Measurements from ENCODE around the gene KLHL24.
"Not testable (repeated sequence)": the region's sequence is repeated elsewhere in the genome, so short reads cannot be mapped to it uniquely, and the experiment has no call there.

KLHL24 gene

DNA sequence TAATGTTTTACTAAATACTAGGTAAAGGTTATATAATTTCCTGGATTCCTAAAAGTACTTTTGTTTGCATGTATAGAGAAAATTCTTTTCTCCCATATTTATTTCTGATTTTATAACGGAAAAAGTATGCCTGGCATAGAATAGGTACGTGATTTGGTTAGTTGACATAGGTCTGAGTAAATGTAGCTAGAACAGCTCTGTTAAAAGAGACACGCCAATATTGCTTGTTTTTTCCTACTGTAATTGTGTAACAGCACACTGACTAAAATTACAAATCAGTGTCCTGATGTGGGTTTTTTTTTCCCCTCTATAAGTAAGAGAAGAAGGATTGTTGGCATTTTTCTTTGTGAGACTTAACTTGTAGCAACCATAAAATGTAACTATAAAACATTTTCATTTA lies 26.7 kb downstream of the KLHL24 start:
- no peak overlapping the region for H3K4me3 ChIP-seq (ENCODE audit: low read depth, low read length)
- no peak for DNase-seq (ENCODE audit: low read depth, low spot score)
- CTCF ChIA-PET: no interaction called here
- POLR2A ChIA-PET: no interaction called here
- TF ChIP-seq CTCF (IDR thresholded peaks at IDR 0.05; ENCODE audit: insufficient read depth, low read length, missing control alignments): no peak

GRCh38 chr3:183664913-183665381 lies 29.5 kb downstream of the KLHL24 start:
- no peak overlapping the region for H3K4me3 ChIP-seq (ENCODE audit: low read depth, low read length)
- TF ChIP-seq CTCF (IDR thresholded peaks at IDR 0.05; ENCODE audit: insufficient read depth, low read length, missing control alignments): no peak
- CTCF ChIA-PET: no interaction called here
- peak; percentile 93 for DNase-seq (ENCODE audit: low read depth, low spot score)
- POLR2A ChIA-PET: interaction anchor here (0.6 kb wide), 1 partner anchor 31 kb away, joined by 3 read pairs; no protein-coding TSS in a partner anchor

GRCh38 chr3:183680061-183680460 lies 44.6 kb downstream of the KLHL24 start:
- no peak for TF ChIP-seq CTCF (IDR thresholded peaks at IDR 0.05; ENCODE audit: insufficient read depth, low read length, missing control alignments)
- no peak for DNase-seq (ENCODE audit: low read depth, low spot score)
- ChIA-PET POLR2A (no interaction called here), CTCF (interaction anchor here (1.1 kb wide), 1 partner anchor 12 kb away, joined by 3 read pairs; no protein-coding TSS in a partner anchor)
- H3K4me3 ChIP-seq (ENCODE audit: low read depth, low read length): no peak overlapping the region

DNA sequence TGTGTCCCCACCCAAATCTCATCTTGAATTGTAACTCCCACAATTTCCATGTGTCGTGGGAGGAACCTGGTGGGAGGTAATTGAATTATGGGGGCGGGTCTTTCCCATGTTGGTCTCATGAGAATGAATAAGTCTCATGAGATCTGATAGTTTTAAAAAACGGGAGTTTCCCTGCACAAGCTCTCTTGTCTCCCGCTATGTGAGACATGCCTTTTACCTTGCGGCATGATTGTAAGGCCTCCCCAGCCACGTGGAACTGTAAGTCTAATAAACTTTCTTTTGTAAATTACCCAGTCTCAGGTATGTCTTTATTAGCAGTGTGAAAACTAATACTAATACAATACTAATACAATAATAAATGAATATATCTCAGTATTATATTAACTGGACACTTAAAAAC lies 52.3 kb downstream of the KLHL24 start:
- no peak for TF ChIP-seq CTCF (IDR thresholded peaks at IDR 0.05; ENCODE audit: insufficient read depth, low read length, missing control alignments)
- no peak for DNase-seq (ENCODE audit: low read depth, low spot score)
- no peak overlapping the region for H3K4me3 ChIP-seq (ENCODE audit: low read depth, low read length)
- CTCF ChIA-PET: interaction anchor here (1.1 kb wide), 1 partner anchor 20 kb away, joined by 3 read pairs; no protein-coding TSS in a partner anchor
- POLR2A ChIA-PET: no interaction called here

GRCh38 chr3:183688874-183689273 lies 53.5 kb downstream of the KLHL24 start:
- no peak for DNase-seq (ENCODE audit: low read depth, low spot score)
- no peak for TF ChIP-seq CTCF (IDR thresholded peaks at IDR 0.05; ENCODE audit: insufficient read depth, low read length, missing control alignments)
- ChIA-PET POLR2A (interaction anchor here (0.6 kb wide), 1 partner anchor 19 kb away, joined by 3 read pairs; no protein-coding TSS in a partner anchor), CTCF (no interaction called here)
- no peak overlapping the region for H3K4me3 ChIP-seq (ENCODE audit: low read depth, low read length)

DNA sequence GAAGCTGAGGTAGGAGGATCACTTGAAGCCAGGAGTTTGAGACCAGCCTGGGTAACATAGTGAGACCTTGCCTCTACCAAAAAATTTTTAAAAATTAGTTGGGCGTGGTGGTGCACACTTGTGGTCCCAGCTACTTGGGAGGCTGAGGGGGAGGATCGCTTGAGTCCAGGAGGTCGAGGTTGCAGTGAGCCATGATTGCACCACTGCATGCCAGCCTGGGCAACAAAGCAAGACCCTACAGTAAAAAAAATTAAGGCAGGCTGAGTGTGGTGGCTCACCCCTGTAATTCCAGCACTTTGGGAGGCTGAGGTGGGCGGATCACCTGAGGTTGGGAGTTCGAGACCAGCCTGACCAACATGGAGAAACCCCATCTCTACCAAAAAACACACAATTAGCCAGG lies 54.2 kb downstream of the KLHL24 start:
- H3K4me3 ChIP-seq (ENCODE audit: low read depth, low read length); DNase-seq (ENCODE audit: low read depth, low spot score); CTCF ChIA-PET; POLR2A ChIA-PET: not testable (repeated sequence)

DNA sequence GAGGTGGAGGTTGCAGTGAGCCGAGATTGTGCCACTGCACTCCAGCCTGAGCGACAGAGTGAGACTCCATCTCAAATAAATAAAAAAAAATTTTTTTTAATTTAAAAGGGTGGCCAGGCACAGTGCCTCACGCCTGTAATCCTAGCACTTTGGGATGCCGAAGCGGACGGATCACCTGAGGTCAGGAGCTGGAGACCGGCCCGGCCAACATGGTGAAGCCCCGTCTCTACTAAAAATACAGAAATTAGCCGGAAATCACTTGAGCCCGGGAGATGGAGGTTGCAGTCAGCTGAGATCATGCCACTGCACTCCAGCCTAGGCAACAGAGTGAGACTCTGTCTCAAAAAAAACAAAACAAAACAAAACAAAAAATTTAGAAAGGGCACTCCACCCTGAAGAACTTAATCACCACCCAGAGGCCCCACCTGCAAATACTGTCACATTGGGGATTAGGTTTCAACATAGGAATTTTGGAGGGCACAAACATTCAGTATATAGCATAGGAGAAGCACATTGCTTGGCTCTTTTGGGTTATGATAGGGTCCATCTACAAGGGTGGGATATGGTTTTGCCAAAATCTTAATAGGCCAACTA lies 55.1 kb downstream of the KLHL24 start:
- no peak overlapping the region for H3K4me3 ChIP-seq (ENCODE audit: low read depth, low read length)
- POLR2A ChIA-PET: no interaction called here
- no peak for DNase-seq (ENCODE audit: low read depth, low spot score)
- CTCF ChIA-PET: no interaction called here
- TF ChIP-seq CTCF (IDR thresholded peaks at IDR 0.05; ENCODE audit: insufficient read depth, low read length, missing control alignments): no peak
